Measurements from ENCODE around the gene C18orf32.

The C18orf32 gene

GRCh38 chr18:49486953-49487710 lies at the start of gene C18orf32:
Gene C18orf32 (minus strand): TSS chr18:49487234. CDS start chr18:49483748, 3,486 bp downstream.
- DNase-seq (ENCODE audit: low read depth in 2 of 2): peak; percentile 93 to 95
- peak within 1 kb of the TSS; percentile 62 to 78 for H3K4me3 ChIP-seq (replicated peaks in 1 of 2; ENCODE audit: low read depth in 2 of 2, low read length in 2 of 2)
- no peak for TF ChIP-seq CTCF (IDR thresholded peaks at IDR 0.05; ENCODE audit: low read depth, low read length)

- DNase-seq (ENCODE audit: low read depth in 2 of 2): no peak
- no peak overlapping the region for H3K4me3 ChIP-seq (replicated peaks in 1 of 2; ENCODE audit: low read depth in 2 of 2, low read length in 2 of 2)
- TF ChIP-seq CTCF (IDR thresholded peaks at IDR 0.05; ENCODE audit: low read depth, low read length): no peak
These were observed 48.0 kb upstream of the C18orf32 start for GRCh38 chr18:49534846-49535601.

- TF ChIP-seq CTCF (IDR thresholded peaks at IDR 0.05; ENCODE audit: low read depth, low read length): no peak
- DNase-seq (ENCODE audit: low read depth in 2 of 2): no peak
- H3K4me3 ChIP-seq (replicated peaks in 1 of 2; ENCODE audit: low read depth in 2 of 2, low read length in 2 of 2): no peak overlapping the region
These were observed 44.7 kb upstream of the C18orf32 start for GRCh38 chr18:49531678-49532153.

GRCh38 chr18:49529596-49529995 lies 42.6 kb upstream of the C18orf32 start:
- no peak for DNase-seq (ENCODE audit: low read depth in 2 of 2)
- H3K4me3 ChIP-seq (replicated peaks in 1 of 2; ENCODE audit: low read depth in 2 of 2, low read length in 2 of 2): no peak overlapping the region
- TF ChIP-seq CTCF (IDR thresholded peaks at IDR 0.05; ENCODE audit: low read depth, low read length): no peak

GRCh38 chr18:49527631-49528327 lies 40.7 kb upstream of the C18orf32 start:
- TF ChIP-seq CTCF (IDR thresholded peaks at IDR 0.05; ENCODE audit: low read depth, low read length): no peak
- DNase-seq (ENCODE audit: low read depth in 2 of 2): no peak
- H3K4me3 ChIP-seq (replicated peaks in 1 of 2; ENCODE audit: low read depth in 2 of 2, low read length in 2 of 2): no peak overlapping the region

GRCh38 chr18:49525981-49526380 lies 38.9 kb upstream of the C18orf32 start:
- H3K4me3 ChIP-seq (replicated peaks in 1 of 2; ENCODE audit: low read depth in 2 of 2, low read length in 2 of 2): no peak overlapping the region
- TF ChIP-seq CTCF (IDR thresholded peaks at IDR 0.05; ENCODE audit: low read depth, low read length): no peak
- DNase-seq (ENCODE audit: low read depth in 2 of 2): no peak

All from cardiac fibroblast (primary cell).